Calu3 (cell line): ENCODE measurements around the gene SLIT3. TPM values are rescaled to one million over a fixed set of nuclear protein-coding genes. Genes with fewer than 3 reads are reported as not detected.

ENCODE experiments used
- BruUV-seq: library from RNA; stranded (reverse); fragments of 400-500 nt; replicated peaks from 2 replicates; lab custom pipeline; 2021; lab: Mats Ljungman, UMichigan
- CTCF ChIA-PET: fragments of 300-600 bp; sonication (Branson Sonifier 250); formaldehyde crosslinking; loops from one replicate; lab custom pipeline; 2022; ENCODE audit warnings: antibody characterized with exemption; lab: Charles Lee
- DNase-seq: peaks from one replicate; pipeline ENCODE4 v3.0.0; 2022
- H3K27ac Mint-ChIP-seq: one replicate; pipeline ENCODE4 v1.8.0; 2022; ENCODE audit warnings: mixed read lengths; ENCODE audit not compliant: unreplicated experiment
- H3K27me3 Mint-ChIP-seq: one replicate; pipeline ENCODE4 v1.8.0; 2022; ENCODE audit warnings: mixed read lengths; ENCODE audit not compliant: unreplicated experiment
- H3K36me3 Mint-ChIP-seq: one replicate; pipeline ENCODE4 v1.8.0; 2022; ENCODE audit warnings: mild to moderate bottlenecking, moderate library complexity, mixed read lengths; ENCODE audit not compliant: insufficient read depth, unreplicated experiment
- H3K4me1 Mint-ChIP-seq: one replicate; pipeline ENCODE4 v1.8.0; 2022; ENCODE audit warnings: mild to moderate bottlenecking, low read depth, mixed read lengths; ENCODE audit not compliant: unreplicated experiment
- H3K4me3 Mint-ChIP-seq: one replicate; pipeline ENCODE4 v1.8.0; 2022; ENCODE audit warnings: mild to moderate bottlenecking, low read depth, moderate library complexity, mixed read lengths; ENCODE audit not compliant: unreplicated experiment
- H3K9me3 Mint-ChIP-seq: one replicate; pipeline ENCODE4 v1.8.0; 2022; ENCODE audit warnings: low read depth, mixed read lengths; ENCODE audit not compliant: unreplicated experiment
- CTCF ChIP-seq: fragments of 200-600 bp; IDR thresholded peaks from one replicate; pipeline ENCODE4 v1.8.0; 2022; ENCODE audit warnings: antibody characterized with exemption; ENCODE audit not compliant: unreplicated experiment
- intact Hi-C: fragments of 100-400 bp; cut with micrococcal nuclease; formaldehyde crosslinking; loops from one replicate; pipeline ENCODE4 v1.10.0; 2022; ENCODE audit not compliant: unreplicated experiment
- total RNA-seq: library from RNA; stranded (reverse); gene quantifications from 2 replicates; pipeline ENCODE4 v1.2.3, GENCODE V29; 2022

Gene SLIT3
- total RNA-seq, 1 experiment from 2014 or later, result not detected

- CTCF ChIA-PET, result no interaction called here
- Mint-ChIP-seq H3K27me3 (peaks cover 95% of the 10 kb centered on the region), H3K9me3 (peaks cover 4% of the 10 kb centered on the region), H3K27ac (no peak overlapping the region), H3K4me1 (no peaks in the 10 kb centered on the region), H3K36me3 (no peaks in the 10 kb centered on the region), H3K4me3 (no peak overlapping the region)
- intact Hi-C loops, result no loop called here
- DNase-seq, result no peak
- BruUV-seq, result no TSS peak
- no peak for TF ChIP-seq CTCF
Measured at GRCh38 chr5:168771678-168772077, 529.3 kb downstream of the SLIT3 start.

- no TSS peak for BruUV-seq
- Mint-ChIP-seq H3K27me3 (peaks cover 95% of the 10 kb centered on the region), H3K9me3 (peaks cover 4% of the 10 kb centered on the region), H3K4me1 (no peaks in the 10 kb centered on the region), H3K4me3 (no peak overlapping the region), H3K36me3 (no peaks in the 10 kb centered on the region), H3K27ac (no peak overlapping the region)
- intact Hi-C loops, result no loop called here
- TF ChIP-seq CTCF, result no peak
- CTCF ChIA-PET, result no interaction called here
- DNase-seq, result no peak
Measured at GRCh38 chr5:168770996-168771395, 529.9 kb downstream of the SLIT3 start.

- intact Hi-C loops, result no loop called here
- Mint-ChIP-seq H3K36me3 (no peaks in the 10 kb centered on the region), H3K27me3 (peaks cover 95% of the 10 kb centered on the region), H3K9me3 (peaks cover 4% of the 10 kb centered on the region), H3K4me3 (no peak overlapping the region), H3K27ac (no peak overlapping the region), H3K4me1 (no peaks in the 10 kb centered on the region)
- no peak for DNase-seq
- no peak for TF ChIP-seq CTCF
- BruUV-seq, result no TSS peak
- CTCF ChIA-PET, result no interaction called here
Measured at GRCh38 chr5:168770036-168770498, 530.9 kb downstream of the SLIT3 start.

- TF ChIP-seq CTCF, result no peak
- Mint-ChIP-seq H3K27ac (no peak overlapping the region), H3K36me3 (no peaks in the 10 kb centered on the region), H3K9me3 (peaks cover 4% of the 10 kb centered on the region), H3K4me1 (no peaks in the 10 kb centered on the region), H3K27me3 (peaks cover 95% of the 10 kb centered on the region), H3K4me3 (no peak overlapping the region)
- intact Hi-C loops, result no loop called here
- CTCF ChIA-PET, result no interaction called here
- DNase-seq, result no peak
- no TSS peak for BruUV-seq
Measured at GRCh38 chr5:168768172-168768571, 532.8 kb downstream of the SLIT3 start.
